Ovary (tissue), 10 donors: ENCODE measurements around the gene CHD6. TPM values are rescaled to one million over a fixed set of nuclear protein-coding genes. Genes with fewer than 3 reads are reported as not detected.

Experiments used
- DNase-seq, 5 donors: peaks; one replicate each; pipeline ENCODE4 v3.0.0-alpha.2; 2019 to 2020
- H3K27ac ChIP-seq, 2 donors: fragments of 200-600 bp; one replicate each; pipeline versions ENCODE4 v1.5.1 to v1.8.0; 2019 to 2022
- H3K27me3 ChIP-seq: fragments of 200-600 bp; one replicate; pipeline ENCODE4 v1.8.0; 2022
- H3K36me3 ChIP-seq: fragments of 200-600 bp; sonication (generic); one replicate; pipeline ENCODE4 v1.5.1; 2019
- H3K4me1 ChIP-seq: one replicate; pipeline ENCODE4 v1.8.1; 2013; ENCODE audit warnings: mild to moderate bottlenecking, moderate library complexity; ENCODE audit not compliant: insufficient read depth
- H3K4me3 ChIP-seq: fragments of 200-600 bp; sonication (generic); one replicate; pipeline ENCODE4 v1.5.1; 2017
- H3K9me3 ChIP-seq, 2 donors: fragments of 200-600 bp in 1 of 2; sonication (generic) in 1 of 2; one replicate each; pipeline versions ENCODE4 v1.5.1 to v1.8.1; 2013 to 2019; ENCODE audit warnings: mild to moderate bottlenecking in 1 of 2, moderate library complexity in 1 of 2
- CTCF ChIP-seq, 3 donors: fragments of 450-650 bp in 2 of 3; fragments of 200-600 bp in 1 of 3; IDR thresholded peaks; one replicate each; pipeline versions ENCODE4 v1.5.1 to v1.8.0; 2016 to 2022; ENCODE audit warnings: antibody characterized with exemption in 3 of 3, mild to moderate bottlenecking in 1 of 3
- EP300 ChIP-seq: sonication (generic); formaldehyde crosslinking; IDR thresholded peaks from one replicate; pipeline ENCODE4 v1.6.1; 2017; ENCODE audit warnings: antibody characterized with exemption
- POLR2A ChIP-seq: fragments of 450-650 bp; IDR thresholded peaks from one replicate; pipeline ENCODE4 v1.6.1; 2017; ENCODE audit warnings: antibody characterized with exemption, mild to moderate bottlenecking, moderate library complexity
- WGBS, 3 donors: extraction: QIAGEN DNeasy Blood & Tissue Kit in 1 of 3; methylation state at CpG; one replicate each; pipeline versions ENCODE4 v1.1.5 to v1.1.7; 2013 to 2017; 5-methylcytosine and 5-hydroxymethylcytosine counted together
- intact Hi-C, 4 donors: fragments of 100-400 bp; cut with DNase I; formaldehyde crosslinking; loops; one replicate each; pipeline versions ENCODE4 v1.11.0 to v1.15.1; 2022 to 2023
- long read RNA-seq, 3 donors: library from polyadenylated mRNA in 2 of 3; unstranded in 2 of 3; transcript quantifications; one replicate each; pipeline ENCODE4 v2.0.0 and lab custom pipeline, GENCODE V29; 2021 to 2026
- polyA plus RNA-seq, 2 donors: library from polyadenylated mRNA; stranded (reverse); fragments of 200-250 nt in 1 of 2; fragments of 350-450 nt in 1 of 2; fragmentation: Illumina TruSeq in 1 of 2; extraction: RNeasy Lipid Tissue Mini Kit (QIAGEN cat#74804) in 1 of 2; gene quantifications; one replicate each; pipeline ENCODE4 v1.2.3, GENCODE V29; 2013 to 2014
- total RNA-seq, 7 donors: library from RNA; depleted of rRNA in 2 of 7; stranded (reverse); fragments of >200 nt in 2 of 7; fragmentation: NEBNext Ultra II Directional in 3 of 7; extraction: Animal tissue kit (Norgen Biotek cat#: 25700) in 3 of 7; gene quantifications; one replicate each; pipeline versions ENCODE4 v1.1.0 to v1.2.4, GENCODE V29; 2016 to 2023
- donor health status: DM: no; HTN: no; CAD: no; lungs with moderate emphysema.
- donor health status: DM: no; HTN: no; CAD: no.
- donor health status: Bipolar disorder and iron deficiency.
- donor health status: DM: yes; HTN: yes; CAD: no.
- donor health status: DM: no; HTN: no; CAD: no.
- donor health status: DM: yes; HTN: yes; CAD: no.

Gene CHD6
- total RNA-seq (10 to 100 TPM; 35.8 to 82.4 (median 60.5) TPM), polyA plus RNA-seq (10 to 100 TPM; 12.1 to 27.7 TPM)
- long read RNA-seq, donor 1, partial matches to known transcripts = 8 of 16 reads
- long read RNA-seq, donor 1, other reads (novel, unspliced or antisense) = 8 of 16 reads
- long read RNA-seq, donor 2, partial matches to known transcripts = 20 of 24 reads
- long read RNA-seq, donor 2, other reads (novel, unspliced or antisense) = 0 of 24 reads
- long read RNA-seq, donor 3, full-length matches to known transcripts = 2 of 12 reads
- long read RNA-seq, donor 3, partial matches to known transcripts = 6 of 12 reads
- long read RNA-seq, donor 3, other reads (novel, unspliced or antisense) = 4 of 12 reads

GRCh38 chr20:41617902-41618806, at the start of gene CHD6:
Gene CHD6 (minus strand): TSS chr20:41618377. CDS start chr20:41551337, 67,040 bp downstream.
- intact Hi-C loops = loop anchor here in 1 of 4 donors (5.0 kb wide), 1 partner anchor 91 kb away; no protein-coding TSS in a partner anchor
- TF ChIP-seq EP300 (no peak), CTCF (IDR thresholded peaks at IDR 0.05) (no peak), POLR2A (no peak)
- Histone ChIP-seq H3K27me3 (no peaks in the 10 kb centered on the region), H3K36me3 (no peaks in the 10 kb centered on the region), H3K4me3 (peak within 1 kb of the TSS; percentile 62), H3K9me3 (no peaks in the 10 kb centered on the region), H3K27ac (peak within 1 kb of the TSS; percentile 63 to 89), H3K4me1 (peaks cover 4% of the 10 kb centered on the region)
- WGBS, 3 donors = 0 to 1% (median 1%) methylated on average over 35 to 102 of the region's 102 CpGs
- DNase-seq = peak; percentile 100

- Histone ChIP-seq H3K4me3 (no peak overlapping the region), H3K36me3 (no peaks in the 10 kb centered on the region), H3K4me1 (no peaks in the 10 kb centered on the region), H3K9me3 (no peaks in the 10 kb centered on the region), H3K27ac (no peak overlapping the region), H3K27me3 (no peaks in the 10 kb centered on the region)
- WGBS, 3 donors = 43 to 48% (median 46%) methylated on average over 5 of the region's 5 CpGs
- intact Hi-C loops = no loop called here
- TF ChIP-seq POLR2A = no peak
- no peak for TF ChIP-seq CTCF (IDR thresholded peaks at IDR 0.05)
- TF ChIP-seq EP300 = no peak
- DNase-seq = no peak
Observed at GRCh38 chr20:41664584-41664983, 46.4 kb upstream of the CHD6 start.

GRCh38 chr20:41657655-41658054, 39.5 kb upstream of the CHD6 start:
- H3K36me3 ChIP-seq = no peaks in the 10 kb centered on the region
- no peak for DNase-seq
- H3K27me3 ChIP-seq = no peaks in the 10 kb centered on the region
- 64 to 70% (median 65%) methylated on average over 7 of the region's 7 CpGs for WGBS, 3 donors
- H3K4me1 ChIP-seq = peaks cover 1% of the 10 kb centered on the region
- H3K27ac ChIP-seq = no peak overlapping the region
- H3K4me3 ChIP-seq = no peak overlapping the region
- TF ChIP-seq POLR2A = no peak
- TF ChIP-seq EP300 = no peak
- TF ChIP-seq CTCF (IDR thresholded peaks at IDR 0.05) = no peak
- intact Hi-C loops = no loop called here
- H3K9me3 ChIP-seq = no peaks in the 10 kb centered on the region

GRCh38 chr20:41655962-41656618, 37.9 kb upstream of the CHD6 start:
- H3K27ac ChIP-seq = no peak overlapping the region
- H3K4me1 ChIP-seq = peaks cover 1% of the 10 kb centered on the region
- intact Hi-C loops = no loop called here
- no peaks in the 10 kb centered on the region for H3K9me3 ChIP-seq
- H3K4me3 ChIP-seq = no peak overlapping the region
- no peak for DNase-seq
- no peaks in the 10 kb centered on the region for H3K27me3 ChIP-seq
- 42 to 49% (median 44%) methylated on average over 3 of the region's 3 CpGs for WGBS, 3 donors
- no peak for TF ChIP-seq POLR2A
- no peak for TF ChIP-seq CTCF (IDR thresholded peaks at IDR 0.05)
- no peak for TF ChIP-seq EP300
- no peaks in the 10 kb centered on the region for H3K36me3 ChIP-seq
